GM23338 (cell line): ENCODE data around the gene FLNC. TPM values are rescaled to one million over a fixed set of nuclear protein-coding genes. Genes with fewer than 3 reads are reported as not detected.

Source experiments
- ATAC-seq: fragments of 200-7000 bp; cut with Tn5 transposase; 3 replicates; pipeline ENCODE4 v1.9.1; 2020
- DNase-seq: peaks from one replicate; pipeline ENCODE4 v3.0.0-alpha.2; 2015; ENCODE audit warnings: low spot score
- H2AFZ ChIP-seq: fragments of 200-600 bp; sonication (generic); 2 replicates; pipeline ENCODE4 v1.8.0; 2016; ENCODE audit warnings: antibody characterized with exemption, mild to moderate bottlenecking, moderate library complexity
- H3F3A ChIP-seq: fragments of 200-600 bp; sonication (generic); replicated peaks from 2 replicates; pipeline ENCODE4 v1.8.0; 2017; ENCODE audit warnings: antibody characterized with exemption, mixed run types, low read depth
- H3K27ac ChIP-seq: fragments of 200-600 bp; sonication (generic); 2 replicates; pipeline ENCODE4 v1.6.1; 2016; ENCODE audit warnings: low read depth
- H3K27me3 ChIP-seq: fragments of 200-600 bp; sonication (generic); 2 replicates; pipeline ENCODE4 v1.8.0; 2016; ENCODE audit warnings: mild to moderate bottlenecking, mixed run types, moderate library complexity; ENCODE audit not compliant: insufficient read depth
- H3K36me3 ChIP-seq: fragments of 200-600 bp; sonication (generic); 2 replicates; pipeline ENCODE4 v1.8.0; 2016; ENCODE audit warnings: mild to moderate bottlenecking; ENCODE audit not compliant: insufficient read depth
- H3K4me1 ChIP-seq: fragments of 200-600 bp; sonication (generic); 2 replicates; pipeline ENCODE4 v1.8.0; 2016; ENCODE audit warnings: mild to moderate bottlenecking, moderate library complexity; ENCODE audit not compliant: insufficient read depth
- H3K4me2 ChIP-seq: fragments of 200-600 bp; sonication (generic); 2 replicates; pipeline ENCODE4 v1.7.1; 2017; ENCODE audit warnings: mixed run types
- H3K4me3 ChIP-seq: fragments of 200-600 bp; sonication (generic); 2 replicates; pipeline ENCODE4 v1.6.1; 2016; ENCODE audit warnings: mixed run types
- H3K79me2 ChIP-seq: fragments of 200-600 bp; sonication (generic); replicated peaks from 2 replicates; pipeline ENCODE4 v1.8.0; 2017; ENCODE audit warnings: mild to moderate bottlenecking; ENCODE audit not compliant: insufficient read depth
- H3K9me2 ChIP-seq: fragments of 200-600 bp; sonication (generic); 2 replicates; pipeline ENCODE4 v1.8.0; 2017; ENCODE audit not compliant: insufficient read depth
- H4K20me1 ChIP-seq: fragments of 200-600 bp; sonication (generic); replicated peaks from 2 replicates; pipeline ENCODE4 v1.8.0; 2017; ENCODE audit warnings: mild to moderate bottlenecking; ENCODE audit not compliant: insufficient read depth
- H3K27ac Mint-ChIP-seq: 2 replicates; pipeline ENCODE4 v1.8.0; 2020; ENCODE audit warnings: inconsistent platforms, mild to moderate bottlenecking, moderate library complexity, mixed read lengths
- H3K27me3 Mint-ChIP-seq: 3 replicates; pipeline ENCODE4 v1.8.0; 2022; ENCODE audit warnings: low read depth, mild to moderate bottlenecking, moderate library complexity, mixed read lengths, inconsistent platforms; ENCODE audit not compliant: insufficient read depth, poor library complexity
- H3K36me3 Mint-ChIP-seq: 3 replicates; pipeline ENCODE4 v1.8.0; 2021; ENCODE audit warnings: low read depth, mild to moderate bottlenecking, inconsistent platforms, moderate library complexity, mixed read lengths
- H3K4me1 Mint-ChIP-seq: 3 replicates; pipeline ENCODE4 v1.8.0; 2020; ENCODE audit warnings: mild to moderate bottlenecking, inconsistent platforms, mixed read lengths
- H3K4me3 Mint-ChIP-seq: 3 replicates; pipeline ENCODE4 v1.8.0; 2021; ENCODE audit warnings: moderate library complexity, mild to moderate bottlenecking, inconsistent platforms, mixed read lengths
- H3K9me3 Mint-ChIP-seq: 3 replicates; pipeline ENCODE4 v1.8.0; 2020; ENCODE audit warnings: moderate library complexity, mild to moderate bottlenecking, inconsistent platforms, mixed read lengths
- CREB1 ChIP-seq: fragments of 250-450 bp; sonication (Bioruptor Pico); IDR thresholded peaks from 2 replicates; pipeline ENCODE4 v1.5.0; 2020; ENCODE audit warnings: low read depth, mild to moderate bottlenecking, moderate library complexity
- EZH2 ChIP-seq: fragments of 200-600 bp; sonication (generic); IDR thresholded peaks from one replicate; pipeline ENCODE4 v1.8.0; 2017; ENCODE audit warnings: antibody characterized with exemption, mild to moderate bottlenecking, low read depth; ENCODE audit not compliant: unreplicated experiment
- EZH2phosphoT487 ChIP-seq: fragments of 200-600 bp; sonication (generic); IDR thresholded peaks from one replicate; pipeline ENCODE4 v1.8.1; 2018; ENCODE audit warnings: antibody characterized with exemption; ENCODE audit not compliant: unreplicated experiment
- JUNB ChIP-seq: IDR thresholded peaks from one replicate; pipeline ENCODE4 v1.6.1; 2016; ENCODE audit warnings: antibody characterized with exemption; ENCODE audit not compliant: unreplicated experiment
- NANOG ChIP-seq: IDR thresholded peaks from 2 replicates; pipeline ENCODE4 v1.6.1; 2016; ENCODE audit warnings: antibody characterized with exemption, borderline replicate concordance
- POLR2AphosphoS5 ChIP-seq: IDR thresholded peaks from 2 replicates; pipeline ENCODE4 v1.6.1; 2016; ENCODE audit warnings: antibody characterized with exemption, low read depth
- STAT1 ChIP-seq: IDR thresholded peaks from one replicate; pipeline ENCODE4 v1.6.1; 2016; ENCODE audit warnings: antibody characterized with exemption; ENCODE audit not compliant: unreplicated experiment
- ZNF114 ChIP-seq: fragments of 250-450 bp; sonication (Bioruptor Pico); IDR thresholded peaks from 2 replicates; pipeline ENCODE4 v1.5.0; 2020; ENCODE audit warnings: mild to moderate bottlenecking, moderate library complexity
- ZNF331 ChIP-seq: fragments of 250-450 bp; sonication (Bioruptor Pico); IDR thresholded peaks from 2 replicates; pipeline ENCODE4 v1.5.0; 2020; ENCODE audit warnings: low read depth, mild to moderate bottlenecking, moderate library complexity
- long read RNA-seq: library from polyadenylated mRNA; unstranded; transcript quantifications from one replicate; pipeline ENCODE4 v2.0.0, GENCODE V29; 2020; ENCODE audit not compliant: unreplicated experiment
- polyA plus RNA-seq: library from polyadenylated mRNA; unstranded; fragments of >200 nt; fragmentation: Nextera tagmentation; extraction: Ambion mirVana; gene quantifications from 2 replicates; pipeline ENCODE4 v1.2.1, GENCODE V29; 2016
- total RNA-seq: library from RNA; depleted of rRNA; stranded (reverse); fragments of >200 nt; shearing (Covaris generic); gene quantifications from 2 replicates; pipeline ENCODE4 v1.2.3, GENCODE V29; 2014; rRNA removed
- TF ChIP-seq, protein P1 (sequence below): IDR thresholded peaks from one replicate; pipeline ENCODE4 v1.6.1; 2018; ENCODE audit warnings: antibody characterized with exemption; ENCODE audit not compliant: unreplicated experiment
- TF ChIP-seq, protein P2 (sequence below): fragments of 250-450 bp; sonication (Bioruptor Pico); IDR thresholded peaks from 2 replicates; pipeline ENCODE4 v1.5.0; 2020; ENCODE audit warnings: mild to moderate bottlenecking, moderate library complexity

The FLNC gene, protein sequence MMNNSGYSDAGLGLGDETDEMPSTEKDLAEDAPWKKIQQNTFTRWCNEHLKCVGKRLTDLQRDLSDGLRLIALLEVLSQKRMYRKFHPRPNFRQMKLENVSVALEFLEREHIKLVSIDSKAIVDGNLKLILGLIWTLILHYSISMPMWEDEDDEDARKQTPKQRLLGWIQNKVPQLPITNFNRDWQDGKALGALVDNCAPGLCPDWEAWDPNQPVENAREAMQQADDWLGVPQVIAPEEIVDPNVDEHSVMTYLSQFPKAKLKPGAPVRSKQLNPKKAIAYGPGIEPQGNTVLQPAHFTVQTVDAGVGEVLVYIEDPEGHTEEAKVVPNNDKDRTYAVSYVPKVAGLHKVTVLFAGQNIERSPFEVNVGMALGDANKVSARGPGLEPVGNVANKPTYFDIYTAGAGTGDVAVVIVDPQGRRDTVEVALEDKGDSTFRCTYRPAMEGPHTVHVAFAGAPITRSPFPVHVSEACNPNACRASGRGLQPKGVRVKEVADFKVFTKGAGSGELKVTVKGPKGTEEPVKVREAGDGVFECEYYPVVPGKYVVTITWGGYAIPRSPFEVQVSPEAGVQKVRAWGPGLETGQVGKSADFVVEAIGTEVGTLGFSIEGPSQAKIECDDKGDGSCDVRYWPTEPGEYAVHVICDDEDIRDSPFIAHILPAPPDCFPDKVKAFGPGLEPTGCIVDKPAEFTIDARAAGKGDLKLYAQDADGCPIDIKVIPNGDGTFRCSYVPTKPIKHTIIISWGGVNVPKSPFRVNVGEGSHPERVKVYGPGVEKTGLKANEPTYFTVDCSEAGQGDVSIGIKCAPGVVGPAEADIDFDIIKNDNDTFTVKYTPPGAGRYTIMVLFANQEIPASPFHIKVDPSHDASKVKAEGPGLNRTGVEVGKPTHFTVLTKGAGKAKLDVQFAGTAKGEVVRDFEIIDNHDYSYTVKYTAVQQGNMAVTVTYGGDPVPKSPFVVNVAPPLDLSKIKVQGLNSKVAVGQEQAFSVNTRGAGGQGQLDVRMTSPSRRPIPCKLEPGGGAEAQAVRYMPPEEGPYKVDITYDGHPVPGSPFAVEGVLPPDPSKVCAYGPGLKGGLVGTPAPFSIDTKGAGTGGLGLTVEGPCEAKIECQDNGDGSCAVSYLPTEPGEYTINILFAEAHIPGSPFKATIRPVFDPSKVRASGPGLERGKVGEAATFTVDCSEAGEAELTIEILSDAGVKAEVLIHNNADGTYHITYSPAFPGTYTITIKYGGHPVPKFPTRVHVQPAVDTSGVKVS (N-terminal part only)
- total RNA-seq (9.4 and 11.8 TPM in 2 replicates), polyA plus RNA-seq (0.64 and 0.65 TPM in 2 replicates)
- long read RNA-seq: 0 reads

DNA sequence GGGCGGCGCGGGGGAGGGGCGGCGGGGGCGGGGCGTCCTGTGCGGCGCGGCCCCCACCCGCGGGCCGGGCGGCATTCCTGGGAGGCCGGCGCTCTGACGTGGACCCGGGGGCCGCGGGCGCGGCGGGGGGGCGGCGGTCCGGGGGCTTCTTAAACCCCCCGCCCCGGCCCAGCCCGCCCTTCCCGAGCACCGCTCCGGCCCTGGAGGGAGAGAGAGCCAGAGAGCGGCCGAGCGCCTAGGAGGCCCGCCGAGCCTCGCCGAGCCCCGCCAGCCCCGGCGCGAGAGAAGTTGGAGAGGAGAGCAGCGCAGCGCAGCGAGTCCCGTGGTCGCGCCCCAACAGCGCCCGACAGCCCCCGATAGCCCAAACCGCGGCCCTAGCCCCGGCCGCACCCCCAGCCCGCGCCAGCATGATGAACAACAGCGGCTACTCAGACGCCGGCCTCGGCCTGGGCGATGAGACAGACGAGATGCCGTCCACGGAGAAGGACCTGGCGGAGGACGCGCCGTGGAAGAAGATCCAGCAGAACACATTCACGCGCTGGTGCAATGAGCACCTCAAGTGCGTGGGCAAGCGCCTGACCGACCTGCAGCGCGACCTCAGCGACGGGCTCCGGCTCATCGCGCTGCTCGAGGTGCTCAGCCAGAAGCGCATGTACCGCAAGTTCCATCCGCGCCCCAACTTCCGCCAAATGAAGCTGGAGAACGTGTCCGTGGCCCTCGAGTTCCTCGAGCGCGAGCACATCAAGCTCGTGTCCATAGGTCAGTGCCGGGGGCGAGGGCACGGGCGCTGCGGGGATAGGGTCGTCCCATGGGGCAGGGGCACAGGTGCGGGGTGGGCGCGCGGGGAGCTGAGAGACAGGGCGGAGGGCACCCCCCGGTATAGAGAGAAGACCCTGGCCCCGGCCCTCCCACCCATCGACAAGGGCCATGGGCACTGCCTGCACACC is at the start of gene FLNC:
Gene FLNC, plus strand, starts transcription at position 176 of the 947 bp plus-strand sequence. Its CDS starts 232 bp downstream, at position 408.
- H3F3A ChIP-seq: peaks cover 6% of the 10 kb centered on the region
- no peaks in the 10 kb centered on the region for H3K9me2 ChIP-seq
- H3K4me1 ChIP-seq: peaks cover 28% of the 10 kb centered on the region
- DNase-seq (peak; percentile 71), ATAC-seq (peak; percentile 4)
- H4K20me1 ChIP-seq: no peaks in the 10 kb centered on the region
- H3K4me3 Mint-ChIP-seq: peak within 1 kb of the TSS; percentile 74
- H3K27me3 ChIP-seq: peaks cover 42% of the 10 kb centered on the region
- peak; percentile 91 for TF ChIP-seq EZH2phosphoT487
- no peak for TF ChIP-seq JUNB
- TF ChIP-seq NANOG: no peak
- no peak for TF ChIP-seq ZNF331 (CRISPR knock-in tag)
- no peak for TF ChIP-seq POLR2AphosphoS5
- TF ChIP-seq, protein P1, sequence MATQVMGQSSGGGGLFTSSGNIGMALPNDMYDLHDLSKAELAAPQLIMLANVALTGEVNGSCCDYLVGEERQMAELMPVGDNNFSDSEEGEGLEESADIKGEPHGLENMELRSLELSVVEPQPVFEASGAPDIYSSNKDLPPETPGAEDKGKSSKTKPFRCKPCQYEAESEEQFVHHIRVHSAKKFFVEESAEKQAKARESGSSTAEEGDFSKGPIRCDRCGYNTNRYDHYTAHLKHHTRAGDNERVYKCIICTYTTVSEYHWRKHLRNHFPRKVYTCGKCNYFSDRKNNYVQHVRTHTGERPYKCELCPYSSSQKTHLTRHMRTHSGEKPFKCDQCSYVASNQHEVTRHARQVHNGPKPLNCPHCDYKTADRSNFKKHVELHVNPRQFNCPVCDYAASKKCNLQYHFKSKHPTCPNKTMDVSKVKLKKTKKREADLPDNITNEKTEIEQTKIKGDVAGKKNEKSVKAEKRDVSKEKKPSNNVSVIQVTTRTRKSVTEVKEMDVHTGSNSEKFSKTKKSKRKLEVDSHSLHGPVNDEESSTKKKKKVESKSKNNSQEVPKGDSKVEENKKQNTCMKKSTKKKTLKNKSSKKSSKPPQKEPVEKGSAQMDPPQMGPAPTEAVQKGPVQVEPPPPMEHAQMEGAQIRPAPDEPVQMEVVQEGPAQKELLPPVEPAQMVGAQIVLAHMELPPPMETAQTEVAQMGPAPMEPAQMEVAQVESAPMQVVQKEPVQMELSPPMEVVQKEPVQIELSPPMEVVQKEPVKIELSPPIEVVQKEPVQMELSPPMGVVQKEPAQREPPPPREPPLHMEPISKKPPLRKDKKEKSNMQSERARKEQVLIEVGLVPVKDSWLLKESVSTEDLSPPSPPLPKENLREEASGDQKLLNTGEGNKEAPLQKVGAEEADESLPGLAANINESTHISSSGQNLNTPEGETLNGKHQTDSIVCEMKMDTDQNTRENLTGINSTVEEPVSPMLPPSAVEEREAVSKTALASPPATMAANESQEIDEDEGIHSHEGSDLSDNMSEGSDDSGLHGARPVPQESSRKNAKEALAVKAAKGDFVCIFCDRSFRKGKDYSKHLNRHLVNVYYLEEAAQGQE: no peak
- peak; percentile 94 for TF ChIP-seq EZH2
- TF ChIP-seq STAT1: no peak
- TF ChIP-seq CREB1 (CRISPR knock-in tag): no peak
- no peak for TF ChIP-seq ZNF114
- TF ChIP-seq, protein P2, sequence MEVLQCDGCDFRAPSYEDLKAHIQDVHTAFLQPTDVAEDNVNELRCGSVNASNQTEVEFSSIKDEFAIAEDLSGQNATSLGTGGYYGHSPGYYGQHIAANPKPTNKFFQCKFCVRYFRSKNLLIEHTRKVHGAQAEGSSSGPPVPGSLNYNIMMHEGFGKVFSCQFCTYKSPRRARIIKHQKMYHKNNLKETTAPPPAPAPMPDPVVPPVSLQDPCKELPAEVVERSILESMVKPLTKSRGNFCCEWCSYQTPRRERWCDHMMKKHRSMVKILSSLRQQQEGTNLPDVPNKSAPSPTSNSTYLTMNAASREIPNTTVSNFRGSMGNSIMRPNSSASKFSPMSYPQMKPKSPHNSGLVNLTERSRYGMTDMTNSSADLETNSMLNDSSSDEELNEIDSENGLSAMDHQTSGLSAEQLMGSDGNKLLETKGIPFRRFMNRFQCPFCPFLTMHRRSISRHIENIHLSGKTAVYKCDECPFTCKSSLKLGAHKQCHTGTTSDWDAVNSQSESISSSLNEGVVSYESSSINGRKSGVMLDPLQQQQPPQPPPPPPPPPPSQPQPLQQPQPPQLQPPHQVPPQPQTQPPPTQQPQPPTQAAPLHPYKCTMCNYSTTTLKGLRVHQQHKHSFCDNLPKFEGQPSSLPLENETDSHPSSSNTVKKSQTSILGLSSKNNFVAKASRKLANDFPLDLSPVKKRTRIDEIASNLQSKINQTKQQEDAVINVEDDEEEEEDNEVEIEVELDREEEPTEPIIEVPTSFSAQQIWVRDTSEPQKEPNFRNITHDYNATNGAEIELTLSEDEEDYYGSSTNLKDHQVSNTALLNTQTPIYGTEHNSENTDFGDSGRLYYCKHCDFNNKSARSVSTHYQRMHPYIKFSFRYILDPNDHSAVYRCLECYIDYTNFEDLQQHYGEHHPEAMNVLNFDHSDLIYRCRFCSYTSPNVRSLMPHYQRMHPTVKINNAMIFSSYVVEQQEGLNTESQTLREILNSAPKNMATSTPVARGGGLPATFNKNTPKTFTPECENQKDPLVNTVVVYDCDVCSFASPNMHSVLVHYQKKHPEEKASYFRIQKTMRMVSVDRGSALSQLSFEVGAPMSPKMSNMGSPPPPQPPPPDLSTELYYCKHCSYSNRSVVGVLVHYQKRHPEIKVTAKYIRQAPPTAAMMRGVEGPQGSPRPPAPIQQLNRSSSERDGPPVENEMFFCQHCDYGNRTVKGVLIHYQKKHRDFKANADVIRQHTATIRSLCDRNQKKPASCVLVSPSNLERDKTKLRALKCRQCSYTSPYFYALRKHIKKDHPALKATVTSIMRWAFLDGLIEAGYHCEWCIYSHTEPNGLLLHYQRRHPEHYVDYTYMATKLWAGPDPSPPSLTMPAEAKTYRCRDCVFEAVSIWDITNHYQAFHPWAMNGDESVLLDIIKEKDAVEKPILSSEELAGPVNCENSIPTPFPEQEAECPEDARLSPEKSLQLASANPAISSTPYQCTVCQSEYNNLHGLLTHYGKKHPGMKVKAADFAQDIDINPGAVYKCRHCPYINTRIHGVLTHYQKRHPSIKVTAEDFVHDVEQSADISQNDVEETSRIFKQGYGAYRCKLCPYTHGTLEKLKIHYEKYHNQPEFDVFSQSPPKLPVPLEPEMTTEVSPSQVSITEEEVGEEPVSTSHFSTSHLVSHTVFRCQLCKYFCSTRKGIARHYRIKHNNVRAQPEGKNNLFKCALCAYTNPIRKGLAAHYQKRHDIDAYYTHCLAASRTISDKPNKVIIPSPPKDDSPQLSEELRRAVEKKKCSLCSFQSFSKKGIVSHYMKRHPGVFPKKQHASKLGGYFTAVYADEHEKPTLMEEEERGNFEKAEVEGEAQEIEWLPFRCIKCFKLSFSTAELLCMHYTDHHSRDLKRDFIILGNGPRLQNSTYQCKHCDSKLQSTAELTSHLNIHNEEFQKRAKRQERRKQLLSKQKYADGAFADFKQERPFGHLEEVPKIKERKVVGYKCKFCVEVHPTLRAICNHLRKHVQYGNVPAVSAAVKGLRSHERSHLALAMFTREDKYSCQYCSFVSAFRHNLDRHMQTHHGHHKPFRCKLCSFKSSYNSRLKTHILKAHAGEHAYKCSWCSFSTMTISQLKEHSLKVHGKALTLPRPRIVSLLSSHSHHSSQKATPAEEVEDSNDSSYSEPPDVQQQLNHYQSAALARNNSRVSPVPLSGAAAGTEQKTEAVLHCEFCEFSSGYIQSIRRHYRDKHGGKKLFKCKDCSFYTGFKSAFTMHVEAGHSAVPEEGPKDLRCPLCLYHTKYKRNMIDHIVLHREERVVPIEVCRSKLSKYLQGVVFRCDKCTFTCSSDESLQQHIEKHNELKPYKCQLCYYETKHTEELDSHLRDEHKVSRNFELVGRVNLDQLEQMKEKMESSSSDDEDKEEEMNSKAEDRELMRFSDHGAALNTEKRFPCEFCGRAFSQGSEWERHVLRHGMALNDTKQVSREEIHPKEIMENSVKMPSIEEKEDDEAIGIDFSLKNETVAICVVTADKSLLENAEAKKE (CRISPR knock-in tag): no peak
- no peak within 1 kb of the TSS for H3K27ac ChIP-seq
- no peaks in the 10 kb centered on the region for H3K79me2 ChIP-seq
- H3K27me3 Mint-ChIP-seq: peaks cover 52% of the 10 kb centered on the region
- H3K4me2 ChIP-seq: peak within 1 kb of the TSS; percentile 96
- H2AFZ ChIP-seq: peak within 1 kb of the TSS; percentile 93
- no peaks in the 10 kb centered on the region for H3K36me3 ChIP-seq
- H3K9me3 Mint-ChIP-seq: no peaks in the 10 kb centered on the region
- H3K36me3 Mint-ChIP-seq: no peaks in the 10 kb centered on the region
- H3K27ac Mint-ChIP-seq: no peak within 1 kb of the TSS
- peaks cover 39% of the 10 kb centered on the region for H3K4me1 Mint-ChIP-seq
- H3K4me3 ChIP-seq: peak within 1 kb of the TSS; percentile 76
